Measurements from ENCODE around the gene TNFAIP8L1.

The TNFAIP8L1 gene

DNA sequence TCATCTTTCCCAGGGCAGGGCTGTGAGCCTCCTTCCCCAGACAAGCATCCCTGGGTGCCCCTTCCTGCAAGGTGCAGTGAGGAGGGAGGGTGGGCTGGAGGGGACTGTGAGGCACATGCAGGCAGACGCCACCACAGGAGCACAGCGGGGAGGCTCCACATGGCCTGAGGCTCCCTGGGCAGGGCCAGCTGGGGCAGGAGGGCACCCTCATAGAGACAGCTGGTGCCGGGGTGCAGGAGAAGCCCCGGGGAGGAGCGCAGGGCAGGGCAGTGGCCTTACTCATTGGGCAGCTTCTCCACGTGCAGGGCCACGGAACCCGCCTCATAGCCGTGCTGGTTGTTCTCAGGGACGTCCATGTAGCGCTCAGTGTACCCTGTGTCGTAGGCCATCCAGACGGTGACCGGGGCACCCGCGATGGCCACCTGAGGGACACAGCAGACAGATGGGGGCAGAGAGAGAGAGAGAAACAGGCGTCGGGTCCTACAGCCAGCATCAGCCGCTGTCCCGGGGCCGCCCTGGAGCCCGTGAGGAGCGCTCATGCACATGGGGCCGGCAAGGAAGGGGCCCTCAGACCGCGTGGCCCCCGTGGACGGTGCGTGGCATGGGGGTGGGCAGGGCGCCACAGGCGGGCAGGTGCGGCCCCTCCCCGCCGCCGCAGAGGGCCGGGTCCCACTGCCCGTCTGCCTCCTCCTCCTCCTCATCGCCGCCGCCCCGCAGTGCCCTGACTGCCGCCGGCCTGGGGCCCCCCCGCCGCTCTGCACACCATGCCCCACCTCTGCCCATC lies 43.3 kb downstream of the TNFAIP8L1 start:
- DNase-seq = no peak

- no peak for DNase-seq
Observed at GRCh38 chr19:4684312-4685095, 45.2 kb downstream of the TNFAIP8L1 start.

- no peak for DNase-seq
Observed at GRCh38 chr19:4686700-4687099, 47.4 kb downstream of the TNFAIP8L1 start.

GRCh38 chr19:4687396-4687795 lies 48.1 kb downstream of the TNFAIP8L1 start:
- no peak for DNase-seq

DNA sequence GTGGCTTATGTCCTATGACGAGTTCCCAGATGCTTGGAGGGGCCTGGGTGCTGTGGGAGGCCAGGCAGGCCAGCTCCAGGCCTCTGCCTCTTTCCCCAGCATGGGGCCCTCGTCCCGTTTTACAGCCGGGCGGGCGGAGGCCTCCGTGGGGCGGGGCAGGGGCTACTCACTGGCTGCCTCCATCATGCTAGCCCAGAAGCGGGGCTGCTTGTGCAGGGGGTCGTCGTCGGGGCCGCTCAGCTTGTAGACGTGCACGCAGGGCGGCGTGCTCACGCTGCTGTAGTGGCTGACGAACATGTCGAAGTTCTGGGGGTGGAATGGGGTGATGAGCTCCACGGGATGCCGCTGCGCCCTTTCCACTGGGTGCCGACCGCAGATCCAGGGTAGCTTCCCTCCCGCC lies 49.3 kb downstream of the TNFAIP8L1 start:
- DNase-seq = no peak

DNA sequence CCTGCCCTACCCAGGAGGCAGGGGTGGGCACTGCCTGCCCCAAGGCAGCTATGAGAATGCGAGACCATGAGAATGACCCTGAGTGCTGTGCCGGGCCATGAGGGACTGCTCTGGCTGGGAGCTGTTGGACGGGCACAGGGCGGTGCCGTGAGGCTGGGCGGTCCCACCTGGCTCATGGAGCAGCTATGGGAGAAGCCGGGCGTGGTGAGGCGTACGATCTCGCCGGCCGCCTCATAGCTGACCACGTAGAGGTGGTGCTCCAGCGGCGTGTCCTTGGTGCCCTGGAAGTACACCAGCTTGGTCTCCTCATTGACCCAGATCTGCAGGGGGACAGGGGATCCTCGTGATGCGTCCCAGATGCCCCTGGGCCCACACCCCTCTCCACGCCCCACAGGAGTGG lies 50.1 kb downstream of the TNFAIP8L1 start:
- no peak for DNase-seq

DNA sequence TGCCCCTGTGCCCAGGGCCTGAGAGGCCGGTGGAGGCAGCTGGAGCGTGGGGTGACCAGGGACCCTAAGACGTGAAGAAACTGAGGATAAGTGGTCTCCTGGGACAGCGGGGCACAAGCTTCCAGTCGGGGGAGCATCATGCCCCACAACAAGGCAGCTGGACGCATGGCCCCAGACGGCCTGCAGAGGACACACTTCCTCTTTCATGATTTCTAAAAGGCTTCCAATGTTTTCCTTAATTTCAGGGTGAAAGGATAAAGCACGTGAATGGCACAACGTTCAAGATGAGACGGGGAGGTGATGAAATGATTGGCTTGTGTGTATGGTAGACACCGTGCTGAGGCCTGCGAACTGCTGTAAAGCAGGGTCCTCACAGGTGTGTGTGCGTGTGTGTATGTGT lies 51.0 kb downstream of the TNFAIP8L1 start:
- DNase-seq = no peak

GRCh38 chr19:4691373-4691772 lies 52.1 kb downstream of the TNFAIP8L1 start:
- no peak for DNase-seq

DNA sequence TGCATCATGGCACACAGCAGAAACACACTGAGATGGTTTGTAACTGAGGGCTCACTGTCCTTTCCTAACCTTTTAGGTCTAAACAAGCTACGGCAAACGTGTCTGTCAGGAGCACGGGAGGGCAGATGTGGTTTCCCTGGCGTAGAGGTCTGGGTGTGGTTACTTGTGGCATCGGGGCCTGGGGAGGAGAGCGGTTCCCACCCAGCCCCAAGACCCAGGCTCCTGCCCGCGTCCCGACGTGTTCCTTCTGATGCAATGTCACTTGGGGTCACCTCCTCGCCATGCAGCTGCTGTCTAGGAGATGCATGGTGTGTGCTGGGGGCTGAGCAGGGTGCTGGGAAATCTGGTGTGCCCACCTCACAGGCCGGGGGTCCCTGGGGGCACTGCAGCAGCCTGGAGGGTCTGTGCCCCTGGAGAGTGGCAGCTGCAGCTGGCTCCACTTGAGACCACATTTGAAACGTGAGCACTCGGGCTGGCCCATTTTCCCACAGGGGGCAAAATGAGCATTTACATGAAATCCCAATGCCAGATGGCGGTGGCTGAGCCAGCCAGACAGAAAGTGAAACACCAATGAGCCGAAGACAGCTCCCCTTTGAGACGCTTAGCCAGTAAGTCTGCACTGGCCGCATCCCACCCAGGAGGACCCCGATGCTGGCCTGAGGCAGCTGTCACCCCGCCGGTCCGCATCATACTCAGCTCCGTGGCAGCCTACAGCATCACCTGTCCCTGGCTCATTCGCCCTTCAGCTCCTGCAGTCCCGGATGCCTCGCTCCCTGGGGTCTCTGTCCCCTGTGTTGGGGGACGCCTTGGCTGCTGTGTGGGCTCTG lies 53.1 kb downstream of the TNFAIP8L1 start:
- DNase-seq = no peak

- DNase-seq = no peak
Observed at GRCh38 chr19:4693078-4693350, 53.7 kb downstream of the TNFAIP8L1 start.

GRCh38 chr19:4693471-4694121 lies 54.3 kb downstream of the TNFAIP8L1 start:
- no peak for DNase-seq

GRCh38 chr19:4694211-4694987 lies 55.1 kb downstream of the TNFAIP8L1 start:
- peak; percentile 88 for DNase-seq

- no peak for DNase-seq
Observed at GRCh38 chr19:4695224-4695731, 56.0 kb downstream of the TNFAIP8L1 start.

- no peak for DNase-seq
Observed at GRCh38 chr19:4697304-4697703, 58.0 kb downstream of the TNFAIP8L1 start.

DNA sequence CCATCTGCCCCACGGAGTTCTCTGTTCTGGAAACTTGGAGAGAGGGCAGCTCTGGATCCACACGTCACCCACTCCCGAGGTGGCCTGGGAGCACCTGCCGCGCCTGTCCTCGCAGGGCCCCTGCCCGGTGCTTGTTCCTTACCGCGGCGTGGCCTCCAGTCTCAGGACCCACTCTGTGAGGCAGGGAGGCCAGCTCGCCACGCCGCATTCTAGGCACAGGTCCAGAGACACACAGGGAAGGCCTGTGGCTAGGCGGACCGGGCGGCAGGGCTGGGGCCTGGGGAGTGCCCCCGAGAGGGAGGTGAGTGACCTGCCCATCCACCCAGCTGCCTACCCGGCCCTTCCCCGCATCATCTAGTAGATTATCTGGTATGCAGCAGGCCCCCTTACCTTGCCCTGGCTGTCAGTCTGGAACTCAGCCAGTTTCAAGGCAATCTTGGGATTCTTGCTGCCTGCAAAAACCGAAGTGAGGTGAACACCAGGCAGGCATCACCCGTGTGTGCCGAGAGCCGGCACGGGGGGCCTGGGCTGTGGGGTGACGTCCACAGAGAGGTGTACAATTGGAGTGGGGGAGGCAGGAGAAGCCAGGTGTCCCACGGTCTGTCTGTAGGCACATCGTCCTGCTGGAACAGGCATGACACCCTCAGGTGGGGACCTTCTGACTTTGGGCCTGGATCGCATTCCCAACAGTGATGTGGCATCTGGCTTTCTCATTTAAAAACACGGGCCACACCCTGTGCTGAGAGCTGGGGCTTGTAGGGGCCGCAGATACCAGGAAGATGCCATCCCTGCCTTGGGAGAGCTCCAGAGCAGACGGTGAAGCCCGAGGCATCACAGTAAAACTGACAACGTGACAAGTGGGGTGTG lies 60.7 kb downstream of the TNFAIP8L1 start:
- no peak for DNase-seq

DNA sequence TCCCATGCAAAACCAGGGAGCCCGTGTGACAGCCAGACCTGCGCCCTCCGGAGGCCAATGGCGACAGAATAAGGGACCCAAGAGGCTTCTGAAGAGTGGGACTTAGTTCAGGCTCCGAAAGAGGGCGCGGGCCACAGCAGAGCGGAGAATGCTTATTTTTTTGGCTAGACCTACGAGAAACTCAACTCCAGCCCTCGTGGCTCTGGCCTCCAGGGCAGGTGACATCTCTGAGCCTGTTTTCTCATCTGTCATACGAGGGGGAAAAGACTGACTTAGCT lies 61.3 kb downstream of the TNFAIP8L1 start:
- no peak for DNase-seq

DNA sequence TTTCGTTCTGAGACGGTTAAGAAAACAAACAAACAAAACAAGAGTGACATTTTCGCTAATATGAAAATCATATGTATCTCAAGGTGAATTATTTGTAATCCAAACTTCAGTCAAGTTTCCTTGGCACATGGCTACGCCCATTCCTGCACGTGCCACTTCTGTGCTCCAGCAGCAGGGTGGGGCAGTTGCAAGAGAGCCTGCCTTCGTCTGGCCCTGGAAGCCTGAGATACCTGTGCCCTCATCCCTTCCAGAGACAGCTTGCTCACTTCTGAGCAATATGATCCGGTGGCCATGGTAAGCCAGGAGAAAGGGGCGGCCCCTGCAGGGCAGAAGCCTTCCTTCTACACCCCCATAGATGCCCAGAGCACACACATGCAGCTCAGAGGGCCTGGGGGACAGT lies 62.2 kb downstream of the TNFAIP8L1 start:
- no peak for DNase-seq

DNA sequence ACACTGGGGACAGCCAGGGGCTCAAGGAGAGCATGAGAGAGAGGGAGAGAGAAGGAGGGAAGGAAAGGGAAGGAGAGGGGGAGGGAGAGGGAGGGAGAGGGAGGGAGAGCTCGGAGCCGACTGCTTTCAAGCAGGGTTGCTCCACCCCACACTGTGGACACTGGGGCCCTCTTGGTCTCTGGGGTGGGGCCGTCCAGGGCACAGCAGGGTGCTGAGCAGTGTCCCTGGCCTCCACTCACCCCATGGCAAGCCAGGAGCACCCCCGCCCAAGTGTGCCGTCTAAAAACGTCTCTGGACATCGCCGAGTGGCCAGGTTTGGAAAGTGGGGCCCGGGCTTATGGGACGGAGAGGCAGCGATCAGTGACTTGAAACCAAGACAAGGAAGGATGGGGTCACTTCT lies 63.4 kb downstream of the TNFAIP8L1 start:
- no peak for DNase-seq

- DNase-seq = no peak
Observed at GRCh38 chr19:4703671-4704316, 64.5 kb downstream of the TNFAIP8L1 start.

GRCh38 chr19:4704317-4704673 lies 65.0 kb downstream of the TNFAIP8L1 start:
- no peak for DNase-seq
